Stomach (tissue), 4 donors: Measurements from ENCODE around the gene MYH9.
"Not testable (repeated sequence)": the region's sequence is repeated elsewhere in the genome, so short reads cannot be mapped to it uniquely, and the experiment has no call there.

Experiments
- POLR2A ChIP-seq, 4 donors: fragments of 450-650 bp; IDR thresholded peaks; one replicate each; pipeline ENCODE4 v1.6.1; 2016; ENCODE audit warnings: antibody characterized with exemption in 4 of 4, control low read depth in 2 of 4, mild to moderate bottlenecking in 1 of 4, moderate library complexity in 1 of 4
- POLR2AphosphoS5 ChIP-seq, 3 donors: sonication (generic); formaldehyde crosslinking; IDR thresholded peaks; one replicate each; pipeline ENCODE4 v1.6.1; 2016; ENCODE audit warnings: antibody characterized with exemption in 3 of 3
- TF ChIP-seq, protein P1 (sequence below), 7 experiments: fragments of 450-650 bp in 4 of 7; fragments of 200-600 bp in 3 of 7; sonication (generic) in 3 of 7; IDR thresholded peaks; one replicate each; pipeline ENCODE4 v1.5.1; 2016 to 2019; ENCODE audit warnings: antibody characterized with exemption in 7 of 7, control low read depth in 2 of 7, mild to moderate bottlenecking in 1 of 7

DNA sequence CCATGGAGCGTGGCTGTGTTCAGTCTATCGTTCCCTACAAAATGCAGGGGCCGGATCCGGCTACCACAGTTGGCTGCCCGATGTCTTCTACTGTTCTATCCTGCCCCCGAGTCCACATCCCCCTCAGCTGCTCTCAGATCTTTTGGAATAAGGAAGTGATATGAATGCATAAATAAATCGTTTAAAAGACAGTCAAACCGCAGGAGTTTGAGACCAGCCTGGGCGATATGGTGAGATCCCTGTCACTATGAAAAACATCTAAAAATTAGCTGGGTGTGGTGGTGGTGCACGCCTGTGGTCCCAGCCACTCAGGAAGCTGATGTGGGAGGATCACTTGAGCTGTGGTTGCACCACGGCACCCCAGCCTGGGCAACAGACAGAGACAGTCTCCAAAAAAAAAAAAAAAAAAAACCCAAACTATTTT, 97.8 kb downstream of the MYH9 start:
- not testable (repeated sequence) for TF ChIP-seq POLR2A, POLR2AphosphoS5 (IDR thresholded peaks at IDR 0.05)
- TF ChIP-seq, protein P1, sequence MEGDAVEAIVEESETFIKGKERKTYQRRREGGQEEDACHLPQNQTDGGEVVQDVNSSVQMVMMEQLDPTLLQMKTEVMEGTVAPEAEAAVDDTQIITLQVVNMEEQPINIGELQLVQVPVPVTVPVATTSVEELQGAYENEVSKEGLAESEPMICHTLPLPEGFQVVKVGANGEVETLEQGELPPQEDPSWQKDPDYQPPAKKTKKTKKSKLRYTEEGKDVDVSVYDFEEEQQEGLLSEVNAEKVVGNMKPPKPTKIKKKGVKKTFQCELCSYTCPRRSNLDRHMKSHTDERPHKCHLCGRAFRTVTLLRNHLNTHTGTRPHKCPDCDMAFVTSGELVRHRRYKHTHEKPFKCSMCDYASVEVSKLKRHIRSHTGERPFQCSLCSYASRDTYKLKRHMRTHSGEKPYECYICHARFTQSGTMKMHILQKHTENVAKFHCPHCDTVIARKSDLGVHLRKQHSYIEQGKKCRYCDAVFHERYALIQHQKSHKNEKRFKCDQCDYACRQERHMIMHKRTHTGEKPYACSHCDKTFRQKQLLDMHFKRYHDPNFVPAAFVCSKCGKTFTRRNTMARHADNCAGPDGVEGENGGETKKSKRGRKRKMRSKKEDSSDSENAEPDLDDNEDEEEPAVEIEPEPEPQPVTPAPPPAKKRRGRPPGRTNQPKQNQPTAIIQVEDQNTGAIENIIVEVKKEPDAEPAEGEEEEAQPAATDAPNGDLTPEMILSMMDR (IDR thresholded peaks at IDR 0.05) = not testable (repeated sequence)
